ENCODE results near the gene NIF3L1.
"Not testable (repeated sequence)": the region's sequence is repeated elsewhere in the genome, so short reads cannot be mapped to it uniquely, and the experiment has no call there.

DNA sequence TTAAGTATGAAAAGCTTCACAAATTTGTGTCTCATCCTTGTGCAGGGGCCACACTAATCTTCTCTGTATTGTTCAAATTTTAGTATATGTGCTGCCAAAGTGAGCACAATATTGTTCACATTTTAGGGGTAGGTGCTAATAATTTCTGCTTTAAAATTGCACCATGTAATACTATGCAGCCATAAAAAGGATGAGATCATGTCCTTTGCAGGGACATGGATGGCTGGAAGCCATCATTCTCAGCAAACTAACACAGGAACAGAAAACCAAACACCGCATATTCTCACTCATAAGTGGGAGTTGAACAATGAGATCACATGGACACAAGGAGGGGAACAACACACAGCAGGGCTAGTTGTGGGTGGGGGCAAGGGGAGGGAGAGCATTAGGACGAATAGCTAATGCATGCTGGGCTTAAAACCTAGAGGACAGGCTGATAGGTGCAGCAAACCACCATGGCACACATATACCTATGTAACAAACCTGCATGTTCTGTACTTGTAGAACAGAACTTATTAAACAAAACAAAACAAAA, 7.4 kb upstream of the NIF3L1 start:
- TF ChIP-seq KDM1A (IDR thresholded peaks at IDR 0.05); BRCA1 (IDR thresholded peaks at IDR 0.05); BRCA1 (CRISPR knock-in tag; IDR thresholded peaks at IDR 0.05); ZNF699 (CRISPR knock-in tag; IDR thresholded peaks at IDR 0.05; ENCODE audit: insufficient replicate concordance); SMAD4 (CRISPR knock-in tag; conservative IDR thresholded peaks at IDR 0.05); MAFK (IDR thresholded peaks at IDR 0.05; ENCODE audit: low read length); POLR2AphosphoS5 (IDR thresholded peaks at IDR 0.05; ENCODE audit: control insufficient read depth, insufficient read depth, low read depth, low read length); NCOA4 (IDR thresholded peaks at IDR 0.05; ENCODE audit: partially characterized antibody); IRF2 (CRISPR knock-in tag; IDR thresholded peaks at IDR 0.05); SMARCB1 (IDR thresholded peaks at IDR 0.05; ENCODE audit: insufficient read length, low read depth): not testable (repeated sequence)
- TF ChIP-seq, protein P1, sequence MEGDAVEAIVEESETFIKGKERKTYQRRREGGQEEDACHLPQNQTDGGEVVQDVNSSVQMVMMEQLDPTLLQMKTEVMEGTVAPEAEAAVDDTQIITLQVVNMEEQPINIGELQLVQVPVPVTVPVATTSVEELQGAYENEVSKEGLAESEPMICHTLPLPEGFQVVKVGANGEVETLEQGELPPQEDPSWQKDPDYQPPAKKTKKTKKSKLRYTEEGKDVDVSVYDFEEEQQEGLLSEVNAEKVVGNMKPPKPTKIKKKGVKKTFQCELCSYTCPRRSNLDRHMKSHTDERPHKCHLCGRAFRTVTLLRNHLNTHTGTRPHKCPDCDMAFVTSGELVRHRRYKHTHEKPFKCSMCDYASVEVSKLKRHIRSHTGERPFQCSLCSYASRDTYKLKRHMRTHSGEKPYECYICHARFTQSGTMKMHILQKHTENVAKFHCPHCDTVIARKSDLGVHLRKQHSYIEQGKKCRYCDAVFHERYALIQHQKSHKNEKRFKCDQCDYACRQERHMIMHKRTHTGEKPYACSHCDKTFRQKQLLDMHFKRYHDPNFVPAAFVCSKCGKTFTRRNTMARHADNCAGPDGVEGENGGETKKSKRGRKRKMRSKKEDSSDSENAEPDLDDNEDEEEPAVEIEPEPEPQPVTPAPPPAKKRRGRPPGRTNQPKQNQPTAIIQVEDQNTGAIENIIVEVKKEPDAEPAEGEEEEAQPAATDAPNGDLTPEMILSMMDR (IDR thresholded peaks at IDR 0.05 in 2 of 3, conservative IDR thresholded peaks at IDR 0.05 in 1 of 3; ENCODE audit: insufficient read depth in 2 of 3, low read depth in 1 of 3, low read length in 3 of 3) = not testable (repeated sequence)
- TF ChIP-seq, protein P2, sequence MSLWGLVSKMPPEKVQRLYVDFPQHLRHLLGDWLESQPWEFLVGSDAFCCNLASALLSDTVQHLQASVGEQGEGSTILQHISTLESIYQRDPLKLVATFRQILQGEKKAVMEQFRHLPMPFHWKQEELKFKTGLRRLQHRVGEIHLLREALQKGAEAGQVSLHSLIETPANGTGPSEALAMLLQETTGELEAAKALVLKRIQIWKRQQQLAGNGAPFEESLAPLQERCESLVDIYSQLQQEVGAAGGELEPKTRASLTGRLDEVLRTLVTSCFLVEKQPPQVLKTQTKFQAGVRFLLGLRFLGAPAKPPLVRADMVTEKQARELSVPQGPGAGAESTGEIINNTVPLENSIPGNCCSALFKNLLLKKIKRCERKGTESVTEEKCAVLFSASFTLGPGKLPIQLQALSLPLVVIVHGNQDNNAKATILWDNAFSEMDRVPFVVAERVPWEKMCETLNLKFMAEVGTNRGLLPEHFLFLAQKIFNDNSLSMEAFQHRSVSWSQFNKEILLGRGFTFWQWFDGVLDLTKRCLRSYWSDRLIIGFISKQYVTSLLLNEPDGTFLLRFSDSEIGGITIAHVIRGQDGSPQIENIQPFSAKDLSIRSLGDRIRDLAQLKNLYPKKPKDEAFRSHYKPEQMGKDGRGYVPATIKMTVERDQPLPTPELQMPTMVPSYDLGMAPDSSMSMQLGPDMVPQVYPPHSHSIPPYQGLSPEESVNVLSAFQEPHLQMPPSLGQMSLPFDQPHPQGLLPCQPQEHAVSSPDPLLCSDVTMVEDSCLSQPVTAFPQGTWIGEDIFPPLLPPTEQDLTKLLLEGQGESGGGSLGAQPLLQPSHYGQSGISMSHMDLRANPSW (CRISPR knock-in tag; IDR thresholded peaks at IDR 0.05) = not testable (repeated sequence)

All from K562 (cell line).